Liver (tissue), 3 donors: ENCODE measurements around the gene NEK1.

Experiments used
- ATF3 ChIP-seq: IDR thresholded peaks from 2 replicates; pipeline ENCODE4 v1.6.1; 2016; ENCODE audit warnings: antibody characterized with exemption
- CTCF ChIP-seq: fragments of 150-350 bp; IDR thresholded peaks from 2 replicates; pipeline ENCODE4 v1.5.1; 2017; ENCODE audit warnings: improper control_type of control experiment, low read depth, low read length; ENCODE audit not compliant: missing input control
- EGR1 ChIP-seq, 2 donors: IDR thresholded peaks; 2 replicates each; pipeline ENCODE4 v1.6.1; 2016 to 2018; ENCODE audit warnings: antibody characterized with exemption in 2 of 2, low read depth in 2 of 2
- FOXA1 ChIP-seq: IDR thresholded peaks from 2 replicates; pipeline ENCODE4 v1.6.1; 2016; ENCODE audit warnings: antibody characterized with exemption
- GABPA ChIP-seq, 2 donors: IDR thresholded peaks in 1 of 2; conservative IDR thresholded peaks in 1 of 2; 2 replicates each; pipeline ENCODE4 v1.6.1; 2016; ENCODE audit warnings: antibody characterized with exemption in 2 of 2, mild to moderate bottlenecking in 1 of 2, moderate library complexity in 1 of 2
- HNF4G ChIP-seq: IDR thresholded peaks from 2 replicates; pipeline ENCODE4 v1.6.1; 2016; ENCODE audit warnings: antibody characterized with exemption
- JUND ChIP-seq, 2 donors: IDR thresholded peaks; 2 replicates each; pipeline ENCODE4 v1.6.1; 2016; ENCODE audit warnings: antibody characterized with exemption in 2 of 2
- MAX ChIP-seq: IDR thresholded peaks from 2 replicates; pipeline ENCODE4 v1.6.1; 2016; ENCODE audit warnings: antibody characterized with exemption
- RAD21 ChIP-seq, 2 donors: IDR thresholded peaks; 2 replicates each; pipeline ENCODE4 v1.6.1; 2016; ENCODE audit warnings: antibody characterized with exemption in 2 of 2, mild to moderate bottlenecking in 2 of 2
- REST ChIP-seq: IDR thresholded peaks from 2 replicates; pipeline ENCODE4 v1.6.1; 2016; ENCODE audit warnings: antibody characterized with exemption, mild to moderate bottlenecking
- RXRA ChIP-seq, 2 donors: IDR thresholded peaks; 2 replicates each; pipeline ENCODE4 v1.6.1; 2017 to 2018; ENCODE audit warnings: antibody characterized with exemption in 2 of 2, mild to moderate bottlenecking in 1 of 2
- SP1 ChIP-seq: IDR thresholded peaks from 2 replicates; pipeline ENCODE4 v1.6.1; 2018; ENCODE audit warnings: antibody characterized with exemption, mild to moderate bottlenecking
- TAF1 ChIP-seq: conservative IDR thresholded peaks from 2 replicates; pipeline ENCODE4 v1.6.1; 2016; ENCODE audit warnings: antibody characterized with exemption, mild to moderate bottlenecking
- ZBTB33 ChIP-seq: IDR thresholded peaks from 2 replicates; pipeline ENCODE4 v1.6.1; 2016; ENCODE audit warnings: antibody characterized with exemption
- donor health status: healthy.
- donor health status: healthy.

- no peak for TF ChIP-seq JUND (IDR thresholded peaks at IDR 0.05)
- TF ChIP-seq HNF4G = no peak
- no peak for TF ChIP-seq GABPA (IDR thresholded peaks at IDR 0.05 in 1 of 2, conservative IDR thresholded peaks at IDR 0.05 in 1 of 2)
- TF ChIP-seq CTCF = no peak
- TF ChIP-seq REST = no peak
- no peak for TF ChIP-seq ATF3
- TF ChIP-seq RAD21 (IDR thresholded peaks at IDR 0.05) = no peak
- no peak for TF ChIP-seq MAX
- TF ChIP-seq RXRA (IDR thresholded peaks at IDR 0.05) = no peak
- TF ChIP-seq EGR1 (IDR thresholded peaks at IDR 0.05; ENCODE audit: low read depth in 2 of 2) = no peak
- no peak for TF ChIP-seq ZBTB33
- no peak for TF ChIP-seq TAF1
- no peak for TF ChIP-seq FOXA1
- no peak for TF ChIP-seq SP1
These were observed 214.6 kb downstream of the NEK1 start for GRCh38 chr4:169397762-169398161.
